DOHH2 (cell line): ENCODE measurements around the gene TXNDC2.

ENCODE experiments used
- H3F3A ChIP-seq: fragments of 200-600 bp; sonication (generic), shearing (Covaris generic); 2 replicates; pipeline ENCODE4 v1.6.0; 2016; ENCODE audit warnings: antibody characterized with exemption, mild to moderate bottlenecking; ENCODE audit not compliant: control insufficient read depth, insufficient read depth
- H3K27ac ChIP-seq: fragments of 200-600 bp; sonication (generic); 2 replicates; pipeline ENCODE4 v1.5.1; 2014; ENCODE audit warnings: low read depth, mild to moderate bottlenecking, low read length, moderate library complexity
- H3K27me3 ChIP-seq: fragments of 200-600 bp; sonication (generic); 2 replicates; pipeline ENCODE4 v1.6.1; 2014; ENCODE audit warnings: mild to moderate bottlenecking, low read length, mixed read lengths; ENCODE audit not compliant: control insufficient read depth
- H3K36me3 ChIP-seq: fragments of 200-600 bp; sonication (generic); 2 replicates; pipeline ENCODE4 v1.6.1; 2014; ENCODE audit warnings: mild to moderate bottlenecking, low read length, moderate library complexity, mixed read lengths; ENCODE audit not compliant: control insufficient read depth
- H3K4me1 ChIP-seq: fragments of 200-600 bp; sonication (generic); 2 replicates; pipeline ENCODE4 v1.6.1; 2014; ENCODE audit warnings: mild to moderate bottlenecking, low read length, mixed read lengths; ENCODE audit not compliant: control insufficient read depth
- H3K4me2 ChIP-seq: fragments of 200-600 bp; sonication (generic); 2 replicates; pipeline ENCODE4 v1.6.0; 2014; ENCODE audit warnings: mild to moderate bottlenecking, low read length, moderate library complexity
- H3K4me3 ChIP-seq: fragments of 200-600 bp; sonication (generic); 2 replicates; pipeline ENCODE4 v1.5.1; 2014; ENCODE audit warnings: mild to moderate bottlenecking, low read length, mixed read lengths
- H3K79me2 ChIP-seq: fragments of 200-600 bp; sonication (generic); 2 replicates; pipeline ENCODE4 v1.6.1; 2014; ENCODE audit warnings: mild to moderate bottlenecking, low read length, mixed read lengths; ENCODE audit not compliant: control insufficient read depth
- H3K9me2 ChIP-seq: fragments of 200-600 bp; sonication (generic); replicated peaks from 2 replicates; pipeline ENCODE4 v1.6.1; 2014; ENCODE audit warnings: mild to moderate bottlenecking, low read length, mixed read lengths; ENCODE audit not compliant: control insufficient read depth
- H3K9me3 ChIP-seq: fragments of 200-600 bp; sonication (generic); 2 replicates; pipeline ENCODE4 v1.6.1; 2014; ENCODE audit warnings: antibody characterized with exemption, low read length, mixed read lengths; ENCODE audit not compliant: control insufficient read depth, insufficient read depth
- H4K20me1 ChIP-seq: fragments of 200-600 bp; sonication (generic); 2 replicates; pipeline ENCODE4 v1.6.0; 2014; ENCODE audit warnings: low read depth, mild to moderate bottlenecking, antibody characterized with exemption, low read length, moderate library complexity; ENCODE audit not compliant: control insufficient read depth, insufficient read depth
- EZH2phosphoT487 ChIP-seq: fragments of 200-600 bp; sonication (generic); IDR thresholded peaks from 2 replicates; pipeline ENCODE4 v1.6.1; 2017; ENCODE audit warnings: borderline replicate concordance, mild to moderate bottlenecking, antibody characterized with exemption, low read length, moderate library complexity, mixed read lengths
- TF ChIP-seq, protein P1 (sequence below): fragments of 200-600 bp; sonication (generic); IDR thresholded peaks from one replicate; pipeline ENCODE4 v1.5.1; 2014; ENCODE audit warnings: antibody characterized with exemption, mild to moderate bottlenecking, low read depth, low read length; ENCODE audit not compliant: poor library complexity, severe bottlenecking

TXNDC2 gene

GRCh38 chr18:9925795-9926194 lies 40.0 kb downstream of the TXNDC2 start:
- peaks cover 11% of the 10 kb centered on the region; the same call in 1 of the 2 replicates for H3K36me3 ChIP-seq
- no peaks in the 10 kb centered on the region for H3K9me2 ChIP-seq
- TF ChIP-seq, protein P1, sequence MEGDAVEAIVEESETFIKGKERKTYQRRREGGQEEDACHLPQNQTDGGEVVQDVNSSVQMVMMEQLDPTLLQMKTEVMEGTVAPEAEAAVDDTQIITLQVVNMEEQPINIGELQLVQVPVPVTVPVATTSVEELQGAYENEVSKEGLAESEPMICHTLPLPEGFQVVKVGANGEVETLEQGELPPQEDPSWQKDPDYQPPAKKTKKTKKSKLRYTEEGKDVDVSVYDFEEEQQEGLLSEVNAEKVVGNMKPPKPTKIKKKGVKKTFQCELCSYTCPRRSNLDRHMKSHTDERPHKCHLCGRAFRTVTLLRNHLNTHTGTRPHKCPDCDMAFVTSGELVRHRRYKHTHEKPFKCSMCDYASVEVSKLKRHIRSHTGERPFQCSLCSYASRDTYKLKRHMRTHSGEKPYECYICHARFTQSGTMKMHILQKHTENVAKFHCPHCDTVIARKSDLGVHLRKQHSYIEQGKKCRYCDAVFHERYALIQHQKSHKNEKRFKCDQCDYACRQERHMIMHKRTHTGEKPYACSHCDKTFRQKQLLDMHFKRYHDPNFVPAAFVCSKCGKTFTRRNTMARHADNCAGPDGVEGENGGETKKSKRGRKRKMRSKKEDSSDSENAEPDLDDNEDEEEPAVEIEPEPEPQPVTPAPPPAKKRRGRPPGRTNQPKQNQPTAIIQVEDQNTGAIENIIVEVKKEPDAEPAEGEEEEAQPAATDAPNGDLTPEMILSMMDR: no peak
- TF ChIP-seq EZH2phosphoT487: no peak
- no peaks in the 10 kb centered on the region for H3F3A ChIP-seq
- H3K4me1 ChIP-seq: peaks cover 62% of the 10 kb centered on the region
- H3K4me2 ChIP-seq: no peak overlapping the region
- H3K4me3 ChIP-seq: no peak overlapping the region
- peaks cover 66% of the 10 kb centered on the region for H4K20me1 ChIP-seq
- peaks cover 100% of the 10 kb centered on the region for H3K79me2 ChIP-seq
- H3K27me3 ChIP-seq: no peaks in the 10 kb centered on the region
- H3K9me3 ChIP-seq: no peaks in the 10 kb centered on the region
- H3K27ac ChIP-seq: no peak overlapping the region

- Histone ChIP-seq H4K20me1 (peaks cover 60% of the 10 kb centered on the region), H3F3A (no peaks in the 10 kb centered on the region), H3K9me3 (no peaks in the 10 kb centered on the region), H3K4me3 (no peak overlapping the region), H3K36me3 (peaks cover 16% of the 10 kb centered on the region), H3K4me2 (peak overlapping the region; percentile 29), H3K4me1 (peaks cover 56% of the 10 kb centered on the region), H3K27ac (no peak overlapping the region), H3K9me2 (no peaks in the 10 kb centered on the region), H3K79me2 (peaks cover 100% of the 10 kb centered on the region), H3K27me3 (no peaks in the 10 kb centered on the region)
- TF ChIP-seq, protein P1: no peak
- no peak for TF ChIP-seq EZH2phosphoT487
Measured at GRCh38 chr18:9926223-9926894, 40.6 kb downstream of the TXNDC2 start.

- Histone ChIP-seq H3K4me3 (no peak overlapping the region), H3K9me3 (no peaks in the 10 kb centered on the region), H3K27ac (no peak overlapping the region), H3K4me2 (peak overlapping the region; percentile 29), H4K20me1 (peaks cover 56% of the 10 kb centered on the region), H3F3A (no peaks in the 10 kb centered on the region), H3K27me3 (no peaks in the 10 kb centered on the region), H3K9me2 (no peaks in the 10 kb centered on the region), H3K79me2 (peaks cover 100% of the 10 kb centered on the region), H3K36me3 (peaks cover 21% of the 10 kb centered on the region), H3K4me1 (peaks cover 51% of the 10 kb centered on the region)
- no peak for TF ChIP-seq EZH2phosphoT487
- TF ChIP-seq, protein P1: no peak
Measured at GRCh38 chr18:9926977-9927376, 41.2 kb downstream of the TXNDC2 start.
